HFFc6 (cell line): Measurements from ENCODE around the gene CNTNAP5. TPM values are rescaled to one million over a fixed set of nuclear protein-coding genes. Genes with fewer than 3 reads are reported as not detected.

Source experiments
- DNase-seq: peaks from one replicate; pipeline ENCODE4 v3.0.0-alpha.2; 2018
- H3K27ac Mint-ChIP-seq: 2 replicates; pipeline ENCODE4 v1.8.0; 2020; ENCODE audit warnings: mild to moderate bottlenecking, mixed read lengths
- H3K27me3 Mint-ChIP-seq: 2 replicates; pipeline ENCODE4 v1.8.0; 2021; ENCODE audit warnings: mild to moderate bottlenecking, moderate library complexity, mixed read lengths; ENCODE audit not compliant: insufficient read depth
- H3K36me3 Mint-ChIP-seq: 2 replicates; pipeline ENCODE4 v1.8.0; 2021; ENCODE audit warnings: low read depth, mixed read lengths
- H3K4me1 Mint-ChIP-seq: 2 replicates; pipeline ENCODE4 v1.8.0; 2020; ENCODE audit warnings: low read depth, mixed read lengths
- H3K4me3 Mint-ChIP-seq: 2 replicates; pipeline ENCODE4 v1.8.0; 2020; ENCODE audit warnings: mild to moderate bottlenecking, moderate library complexity, mixed read lengths
- H3K9me3 Mint-ChIP-seq: 2 replicates; pipeline ENCODE4 v1.8.0; 2020; ENCODE audit warnings: mild to moderate bottlenecking, mixed read lengths
- total RNA-seq, 6 experiments: library from RNA; stranded (reverse); fragmentation: NEBNext Ultra II Directional; extraction: Animal tissue kit (Norgen Biotek cat#: 25700); gene quantifications; 2 replicates in 1 of 6; 3 replicates in 5 of 6; pipeline ENCODE4 v1.2.3, GENCODE V29; 2021
- TF ChIP-seq, protein P1 (sequence below): fragments of 200-600 bp; sonication (generic); IDR thresholded peaks from 2 replicates; pipeline ENCODE4 v1.5.0; 2021; ENCODE audit warnings: antibody characterized with exemption, mild to moderate bottlenecking

The CNTNAP5 gene
- total RNA-seq, 6 experiments from 2014 or later = not detected

DNA sequence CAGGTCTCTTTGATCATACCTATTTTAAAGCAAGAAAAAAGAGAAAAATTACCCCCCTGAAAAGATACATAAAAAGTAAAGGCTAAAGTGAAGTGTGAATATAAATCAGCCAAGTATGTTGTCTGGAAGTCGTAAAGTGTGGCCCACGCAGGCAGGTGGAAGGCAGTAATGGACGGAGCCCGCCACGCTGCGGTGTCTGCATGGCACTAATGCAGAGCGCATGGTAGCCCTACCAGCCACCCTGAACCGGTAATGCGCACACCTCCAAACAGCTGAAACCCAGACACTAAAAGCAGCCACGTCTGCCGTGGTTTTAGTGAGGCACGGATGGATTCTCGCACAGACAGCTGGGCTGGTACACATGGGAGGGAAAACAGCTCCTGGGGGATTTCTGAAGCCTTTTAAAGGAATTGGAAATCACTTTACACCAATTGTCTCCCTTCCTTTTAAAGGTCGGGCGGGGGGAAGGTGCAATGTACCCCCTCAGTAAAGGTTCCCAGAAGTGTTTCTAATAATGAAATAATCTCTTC, 615.2 kb downstream of the CNTNAP5 start:
- Mint-ChIP-seq H3K9me3 (peaks cover 54% of the 10 kb centered on the region), H3K4me3 (no peak overlapping the region), H3K27me3 (no peaks in the 10 kb centered on the region), H3K27ac (no peak overlapping the region), H3K4me1 (no peaks in the 10 kb centered on the region), H3K36me3 (peaks cover 9% of the 10 kb centered on the region; the same call in 1 of the 2 replicates)
- TF ChIP-seq, protein P1, sequence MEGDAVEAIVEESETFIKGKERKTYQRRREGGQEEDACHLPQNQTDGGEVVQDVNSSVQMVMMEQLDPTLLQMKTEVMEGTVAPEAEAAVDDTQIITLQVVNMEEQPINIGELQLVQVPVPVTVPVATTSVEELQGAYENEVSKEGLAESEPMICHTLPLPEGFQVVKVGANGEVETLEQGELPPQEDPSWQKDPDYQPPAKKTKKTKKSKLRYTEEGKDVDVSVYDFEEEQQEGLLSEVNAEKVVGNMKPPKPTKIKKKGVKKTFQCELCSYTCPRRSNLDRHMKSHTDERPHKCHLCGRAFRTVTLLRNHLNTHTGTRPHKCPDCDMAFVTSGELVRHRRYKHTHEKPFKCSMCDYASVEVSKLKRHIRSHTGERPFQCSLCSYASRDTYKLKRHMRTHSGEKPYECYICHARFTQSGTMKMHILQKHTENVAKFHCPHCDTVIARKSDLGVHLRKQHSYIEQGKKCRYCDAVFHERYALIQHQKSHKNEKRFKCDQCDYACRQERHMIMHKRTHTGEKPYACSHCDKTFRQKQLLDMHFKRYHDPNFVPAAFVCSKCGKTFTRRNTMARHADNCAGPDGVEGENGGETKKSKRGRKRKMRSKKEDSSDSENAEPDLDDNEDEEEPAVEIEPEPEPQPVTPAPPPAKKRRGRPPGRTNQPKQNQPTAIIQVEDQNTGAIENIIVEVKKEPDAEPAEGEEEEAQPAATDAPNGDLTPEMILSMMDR = no peak
- DNase-seq = no peak

DNA sequence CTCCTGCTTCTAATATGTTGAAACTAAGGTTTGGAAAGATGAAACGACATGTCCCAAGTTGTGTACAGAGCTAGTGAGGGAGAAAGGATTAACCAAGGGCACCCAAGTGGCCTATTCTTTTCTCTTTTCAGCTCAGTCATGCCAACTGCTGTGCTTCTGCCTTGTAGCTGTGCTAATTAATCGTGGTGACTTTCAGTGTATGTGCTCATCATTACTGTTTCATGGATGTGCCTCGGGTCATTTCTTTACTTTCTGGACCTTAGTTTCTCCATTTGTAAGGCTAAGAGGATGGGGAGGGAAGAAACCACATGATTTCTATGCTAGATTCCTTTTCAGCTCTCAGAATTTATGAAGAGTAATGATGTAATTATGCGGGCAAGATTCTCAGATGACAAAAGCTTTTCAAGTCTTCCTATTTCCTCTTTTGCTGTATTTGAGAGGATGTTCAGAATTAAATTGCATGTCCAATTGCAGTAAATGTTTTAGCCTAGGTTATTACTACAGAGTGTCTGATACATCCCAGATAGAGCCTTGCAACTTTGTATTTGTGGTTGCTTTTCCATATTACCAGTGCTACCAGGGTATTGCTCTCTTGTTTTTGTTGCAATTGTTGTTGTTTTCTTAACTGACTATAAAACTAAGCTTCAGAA, 621.2 kb downstream of the CNTNAP5 start:
- TF ChIP-seq, protein P1 = no peak
- no peaks in the 10 kb centered on the region for H3K4me1 Mint-ChIP-seq
- DNase-seq = no peak
- peaks cover 55% of the 10 kb centered on the region for H3K9me3 Mint-ChIP-seq
- H3K27me3 Mint-ChIP-seq = no peaks in the 10 kb centered on the region
- no peak overlapping the region for H3K4me3 Mint-ChIP-seq
- no peaks in the 10 kb centered on the region for H3K36me3 Mint-ChIP-seq
- H3K27ac Mint-ChIP-seq = no peak overlapping the region

DNA sequence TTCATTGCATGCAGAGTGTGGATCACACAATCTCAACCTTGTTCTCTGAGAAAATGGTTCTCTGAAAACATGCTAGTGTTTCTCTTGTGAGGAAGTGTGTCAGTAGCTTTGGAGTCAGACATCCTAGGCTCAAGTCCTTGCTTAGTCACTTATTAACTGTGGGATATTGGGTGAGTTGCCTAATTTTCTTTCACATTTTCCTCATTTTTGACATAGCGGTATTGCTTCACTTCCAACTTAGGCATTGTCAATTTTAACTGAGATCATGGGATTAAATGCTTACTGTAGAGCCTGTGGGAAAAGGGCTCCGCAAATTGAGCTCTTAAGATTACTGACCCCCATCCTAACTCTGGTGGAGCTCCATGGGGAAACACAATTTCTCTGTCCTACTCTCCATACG, 622.2 kb downstream of the CNTNAP5 start:
- H3K9me3 Mint-ChIP-seq = peaks cover 56% of the 10 kb centered on the region

DNA sequence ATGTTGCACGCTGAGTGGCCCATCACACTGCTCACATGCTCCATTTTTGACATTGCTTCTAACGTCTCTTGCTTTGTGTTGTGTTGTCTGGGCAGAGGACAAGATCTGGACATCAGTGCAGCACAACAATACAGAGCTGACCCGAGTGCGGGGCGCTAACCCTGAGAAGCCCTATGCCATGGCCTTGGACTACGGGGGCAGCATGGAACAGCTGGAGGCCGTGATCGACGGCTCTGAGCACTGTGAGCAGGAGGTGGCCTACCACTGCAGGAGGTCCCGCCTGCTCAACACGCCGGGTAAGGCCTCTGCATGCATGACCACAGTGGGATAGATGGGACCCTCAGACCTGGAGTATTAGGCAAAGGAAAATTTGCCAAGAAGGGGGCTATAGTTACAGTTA, 622.6 kb downstream of the CNTNAP5 start:
- Mint-ChIP-seq H3K9me3 (peaks cover 60% of the 10 kb centered on the region), H3K36me3 (no peaks in the 10 kb centered on the region), H3K27ac (no peak overlapping the region), H3K4me3 (no peak overlapping the region), H3K4me1 (no peaks in the 10 kb centered on the region), H3K27me3 (no peaks in the 10 kb centered on the region)
- no peak for DNase-seq
- TF ChIP-seq, protein P1 = no peak

More for the DNA sequence above, 622.2 kb downstream of the CNTNAP5 start:
- Mint-ChIP-seq H3K36me3 (no peaks in the 10 kb centered on the region), H3K4me1 (no peaks in the 10 kb centered on the region), H3K4me3 (no peak overlapping the region), H3K27me3 (no peaks in the 10 kb centered on the region), H3K27ac (no peak overlapping the region)
- TF ChIP-seq, protein P1 = no peak
- no peak for DNase-seq

DNA sequence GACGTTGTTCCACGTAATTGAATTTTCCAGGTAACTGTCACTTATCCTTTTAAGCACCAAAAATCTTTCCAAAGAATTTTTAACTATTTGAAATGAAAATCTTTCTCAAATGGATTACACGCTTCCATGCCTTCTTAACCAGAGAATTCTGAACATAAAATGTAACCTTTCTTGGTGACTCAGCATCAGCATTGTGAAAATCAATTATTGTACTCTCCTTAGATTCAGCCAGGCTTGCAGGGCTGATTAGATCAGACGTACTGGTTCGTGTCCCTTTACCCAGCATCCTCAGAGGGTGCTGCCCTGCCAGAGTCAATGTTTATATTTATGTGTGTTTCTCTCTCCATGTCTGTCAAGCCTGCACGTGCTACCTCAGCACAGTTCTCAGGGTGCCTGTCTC, 623.9 kb downstream of the CNTNAP5 start:
- Mint-ChIP-seq H3K9me3 (peaks cover 58% of the 10 kb centered on the region), H3K27ac (no peak overlapping the region), H3K36me3 (no peaks in the 10 kb centered on the region), H3K4me1 (no peaks in the 10 kb centered on the region), H3K4me3 (no peak overlapping the region), H3K27me3 (no peaks in the 10 kb centered on the region)
- no peak for DNase-seq
- TF ChIP-seq, protein P1 = no peak
